GM12878 (cell line): Measurements from ENCODE around the gene WDR38. TPM values are rescaled to one million over a fixed set of nuclear protein-coding genes. Genes with fewer than 3 reads are reported as not detected.
A peak's percentile ranks its signal among the peaks of the same experiment; 100 is the strongest.

Experiments
- ASH2L ChIP-seq: fragments of 300-600, 200-600 bp; sonication (generic); IDR thresholded peaks from 2 replicates; pipeline ENCODE4 v1.6.1; 2017; ENCODE audit warnings: low read depth, mild to moderate bottlenecking, borderline replicate concordance
- BACH1 ChIP-seq: fragments of 450-650 bp; IDR thresholded peaks from 2 replicates; pipeline ENCODE4 v1.6.1; 2017; ENCODE audit warnings: mild to moderate bottlenecking, borderline replicate concordance
- BMI1 ChIP-seq: fragments of 450-650 bp; IDR thresholded peaks from 2 replicates; pipeline ENCODE4 v1.6.1; 2016; ENCODE audit warnings: mild to moderate bottlenecking, moderate library complexity, borderline replicate concordance
- BRCA1 ChIP-seq: IDR thresholded peaks from 2 replicates; pipeline ENCODE4 v1.6.1; 2011; ENCODE audit warnings: low read depth, low read length, improper control_type of control experiment
- CEBPB ChIP-seq, 2 experiments: fragments of 150-350 bp in 1 of 2; IDR thresholded peaks; 2 replicates each; pipeline ENCODE4 v1.6.1; 2012 to 2014; ENCODE audit warnings: low read depth in 2 of 2, low read length in 2 of 2, borderline replicate concordance in 1 of 2, inconsistent platforms in 1 of 2
- ETV6 ChIP-seq, 2 experiments: fragments of 450-650 bp in 1 of 2; IDR thresholded peaks in 1 of 2; conservative IDR thresholded peaks in 1 of 2; 2 replicates each; pipeline ENCODE4 v1.6.1; 2014; ENCODE audit warnings: antibody characterized with exemption in 1 of 2, borderline replicate concordance in 1 of 2, low read depth in 1 of 2, mild to moderate bottlenecking in 1 of 2, moderate library complexity in 1 of 2
- FOS ChIP-seq: IDR thresholded peaks from 3 replicates; pipeline ENCODE4 v1.6.1; 2011; ENCODE audit warnings: borderline replicate concordance; ENCODE audit not compliant: insufficient read length; ENCODE audit errors: extremely low read depth
- HDGF ChIP-seq: fragments of 450-650 bp; IDR thresholded peaks from 2 replicates; pipeline ENCODE4 v1.6.1; 2016; ENCODE audit warnings: antibody characterized with exemption
- JUND ChIP-seq: IDR thresholded peaks from 2 replicates; pipeline ENCODE4 v1.6.1; 2012; ENCODE audit warnings: low read depth, mild to moderate bottlenecking, low read length, improper control_type of control experiment, moderate library complexity
- MYC ChIP-seq: IDR thresholded peaks from 2 replicates; pipeline ENCODE4 v1.6.1; 2011; ENCODE audit warnings: mild to moderate bottlenecking, low read length, moderate library complexity, inconsistent platforms; ENCODE audit not compliant: insufficient read depth, insufficient replicate concordance, insufficient read length, severe bottlenecking
- NFXL1 ChIP-seq: fragments of 450-650 bp; IDR thresholded peaks from 2 replicates; pipeline ENCODE4 v1.6.1; 2017; ENCODE audit warnings: antibody characterized with exemption, mild to moderate bottlenecking, borderline replicate concordance
- POLR2AphosphoS2 ChIP-seq: IDR thresholded peaks from 2 replicates; pipeline ENCODE4 v1.6.1; 2011; ENCODE audit warnings: low read depth, mild to moderate bottlenecking, low read length, improper control_type of control experiment, moderate library complexity
- RAD51 ChIP-seq: fragments of 450-650 bp; IDR thresholded peaks from 2 replicates; pipeline ENCODE4 v1.6.1; 2016; ENCODE audit warnings: moderate library complexity, mild to moderate bottlenecking, inconsistent platforms
- RBBP5 ChIP-seq: fragments of 200-600 bp; sonication (generic); conservative IDR thresholded peaks from 2 replicates; pipeline ENCODE4 v1.6.1; 2016
- SMAD1 ChIP-seq: fragments of 450-650 bp; IDR thresholded peaks from 2 replicates; pipeline ENCODE4 v1.6.1; 2018; ENCODE audit warnings: mild to moderate bottlenecking, low read depth; ENCODE audit not compliant: partially characterized antibody
- SMARCA5 ChIP-seq: fragments of 450-650 bp; IDR thresholded peaks from 2 replicates; pipeline ENCODE4 v1.6.1; 2017; ENCODE audit warnings: mild to moderate bottlenecking
- SP1 ChIP-seq: IDR thresholded peaks from one replicate; pipeline ENCODE4 v1.6.1; 2011; ENCODE audit warnings: low read depth, low read length
- SREBF1 ChIP-seq: IDR thresholded peaks from 2 replicates; pipeline ENCODE4 v1.6.1; 2012; ENCODE audit warnings: mild to moderate bottlenecking, low read length
- SREBF2 ChIP-seq: IDR thresholded peaks from 2 replicates; pipeline ENCODE4 v1.6.1; 2012; ENCODE audit warnings: mild to moderate bottlenecking, low read length
- STAT1 ChIP-seq: fragments of 450-650 bp; conservative IDR thresholded peaks from 2 replicates; pipeline ENCODE4 v1.6.1; 2014; ENCODE audit warnings: antibody characterized with exemption, mild to moderate bottlenecking
- YBX1 ChIP-seq: fragments of 450-650 bp; IDR thresholded peaks from 2 replicates; pipeline ENCODE4 v1.6.1; 2016; ENCODE audit warnings: antibody characterized with exemption
- ZNF384 ChIP-seq: IDR thresholded peaks from 2 replicates; pipeline ENCODE4 v1.6.1; 2012; ENCODE audit warnings: low read depth, mild to moderate bottlenecking, low read length, improper control_type of control experiment, borderline replicate concordance
- polyA plus RNA-seq, 11 experiments: library from polyadenylated mRNA; depleted of rRNA in 4 of 11; unstranded in 6 of 11; stranded (reverse) in 5 of 11; fragments of >200 nt; fragmentation: Nextera tagmentation in 4 of 11; fragmentation: Illumina TruSeq in 1 of 11; extraction: Ambion mirVana in 4 of 11; extraction: Trizol in 1 of 11; gene quantifications; 1 replicate in 1 of 11; 2 replicates in 10 of 11; pipeline versions ENCODE4 v1.2.1 to v1.2.3, GENCODE V29; 2011 to 2016; ENCODE audit warnings: inconsistent platforms in 2 of 11, missing spikeins in 2 of 11, low read depth in 1 of 11
- total RNA-seq, 4 experiments: library from RNA; depleted of rRNA in 3 of 4; stranded (reverse); fragments of >200 nt in 3 of 4; fragmentation: Illumina TruSeq in 1 of 4; extraction: Trizol in 1 of 4; gene quantifications; 2 replicates each; pipeline versions ENCODE4 v1.2.1 to v1.2.3, GENCODE V29; 2013 to 2021
- TF ChIP-seq, protein P1 (sequence below), 3 experiments: IDR thresholded peaks in 2 of 3; conservative IDR thresholded peaks in 1 of 3; 2 replicates each; pipeline ENCODE4 v1.5.1; 2011; ENCODE audit warnings: low read depth in 3 of 3, low read length in 3 of 3, mild to moderate bottlenecking in 3 of 3, control low read depth in 2 of 3, moderate library complexity in 2 of 3, inconsistent platforms in 1 of 3, mixed read lengths in 1 of 3; ENCODE audit not compliant: control insufficient read depth in 2 of 3, insufficient read depth in 1 of 3; ENCODE audit errors: extremely low read depth in 1 of 3
- TF ChIP-seq, protein P2 (sequence below): fragments of 450-650 bp; IDR thresholded peaks from 2 replicates; pipeline ENCODE4 v1.6.1; 2017; ENCODE audit warnings: mild to moderate bottlenecking, low read depth, inconsistent platforms; ENCODE audit not compliant: poor library complexity, severe bottlenecking
- TF ChIP-seq, protein P3 (sequence below): IDR thresholded peaks from 2 replicates; pipeline ENCODE4 v1.6.1; 2011; ENCODE audit warnings: mild to moderate bottlenecking, low read depth, low read length, moderate library complexity; ENCODE audit not compliant: insufficient replicate concordance

WDR38 gene
- total and polyA plus RNA-seq, 10 of the 15 experiments (the other 5 are each of a cell fraction or from before 2014, with no cell fraction given), result not detected

DNA sequence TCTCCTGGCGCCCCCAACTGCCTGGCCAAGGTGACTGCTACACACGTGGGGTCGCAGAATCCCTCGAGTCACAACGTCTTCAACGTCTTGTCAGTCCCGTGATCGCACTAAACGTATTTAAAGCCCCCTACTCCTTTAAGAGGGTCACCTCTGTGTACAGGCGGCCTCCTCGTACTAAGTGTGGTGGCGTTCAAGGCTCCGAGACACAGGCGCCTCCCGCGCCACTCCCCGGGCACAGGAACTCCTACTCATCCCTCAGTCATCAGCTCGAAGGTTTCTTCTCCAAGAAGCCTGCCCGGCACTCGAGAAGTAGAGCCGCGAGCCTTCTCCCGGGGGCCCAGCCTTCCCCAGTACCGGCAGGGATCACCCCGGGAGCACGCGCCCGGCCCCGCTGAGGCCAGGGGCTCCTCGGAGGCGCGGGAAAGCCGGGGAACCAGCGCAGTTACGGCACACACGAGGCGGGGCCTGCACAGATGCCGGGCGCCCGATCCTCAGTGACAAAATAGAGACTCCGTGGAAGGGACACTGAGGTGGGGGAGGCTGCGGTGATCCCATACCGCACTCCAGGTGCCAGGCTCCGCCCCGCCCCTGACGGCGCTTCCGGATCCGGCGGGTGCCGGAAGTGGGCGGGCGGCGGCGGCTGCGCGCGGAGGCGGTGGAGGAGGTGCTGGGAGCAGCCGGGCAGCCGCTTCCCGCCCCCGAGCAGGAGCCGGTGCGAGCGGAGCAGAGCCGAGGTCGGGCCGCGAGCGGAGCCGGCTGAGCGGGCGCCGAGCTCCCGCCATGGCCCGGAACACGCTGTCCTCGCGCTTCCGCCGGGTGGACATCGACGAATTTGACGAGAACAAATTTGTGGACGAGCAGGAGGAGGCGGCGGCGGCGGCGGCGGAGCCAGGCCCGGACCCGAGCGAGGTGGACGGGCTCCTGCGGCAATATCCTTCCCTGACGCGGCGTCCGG lies 15.5 kb downstream of the WDR38 start (continued):
- TF ChIP-seq MYC, result no peak
- TF ChIP-seq JUND, result no peak
- TF ChIP-seq NFXL1, result 0 out of 2 replicates have a peak, but pooled peaks have one; percentile 40
- TF ChIP-seq, protein P1, sequence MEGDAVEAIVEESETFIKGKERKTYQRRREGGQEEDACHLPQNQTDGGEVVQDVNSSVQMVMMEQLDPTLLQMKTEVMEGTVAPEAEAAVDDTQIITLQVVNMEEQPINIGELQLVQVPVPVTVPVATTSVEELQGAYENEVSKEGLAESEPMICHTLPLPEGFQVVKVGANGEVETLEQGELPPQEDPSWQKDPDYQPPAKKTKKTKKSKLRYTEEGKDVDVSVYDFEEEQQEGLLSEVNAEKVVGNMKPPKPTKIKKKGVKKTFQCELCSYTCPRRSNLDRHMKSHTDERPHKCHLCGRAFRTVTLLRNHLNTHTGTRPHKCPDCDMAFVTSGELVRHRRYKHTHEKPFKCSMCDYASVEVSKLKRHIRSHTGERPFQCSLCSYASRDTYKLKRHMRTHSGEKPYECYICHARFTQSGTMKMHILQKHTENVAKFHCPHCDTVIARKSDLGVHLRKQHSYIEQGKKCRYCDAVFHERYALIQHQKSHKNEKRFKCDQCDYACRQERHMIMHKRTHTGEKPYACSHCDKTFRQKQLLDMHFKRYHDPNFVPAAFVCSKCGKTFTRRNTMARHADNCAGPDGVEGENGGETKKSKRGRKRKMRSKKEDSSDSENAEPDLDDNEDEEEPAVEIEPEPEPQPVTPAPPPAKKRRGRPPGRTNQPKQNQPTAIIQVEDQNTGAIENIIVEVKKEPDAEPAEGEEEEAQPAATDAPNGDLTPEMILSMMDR (IDR thresholded peaks at IDR 0.05 in 2 of 3, conservative IDR thresholded peaks at IDR 0.05 in 1 of 3; ENCODE audit: control insufficient read depth in 2 of 3, extremely low read depth in 1 of 3, insufficient read depth in 1 of 3, low read depth in 3 of 3, low read length in 3 of 3), result peak; percentile 31 to 41 (median 40); a peak in 4 of 6 replicates
- no peak for TF ChIP-seq YBX1
- TF ChIP-seq ZNF384, result no peak
- peak; percentile 73 for TF ChIP-seq BACH1
- TF ChIP-seq SMARCA5, result no peak; the same call in 1 of the 2 replicates
- TF ChIP-seq SREBF2, result no peak
- no peak; the same call in 1 of the 2 replicates for TF ChIP-seq ASH2L
- no peak for TF ChIP-seq CEBPB (IDR thresholded peaks at IDR 0.05; ENCODE audit: borderline replicate concordance in 1 of 2, low read depth in 2 of 2, low read length in 2 of 2)
- no peak for TF ChIP-seq BRCA1
- TF ChIP-seq SREBF1, result no peak
- peak; percentile 67 for TF ChIP-seq SP1
- no peak for TF ChIP-seq BMI1
- peak; percentile 51; the same call in 1 of the 2 replicates for TF ChIP-seq POLR2AphosphoS2
- TF ChIP-seq STAT1, result no peak
- TF ChIP-seq RAD51, result no peak
- TF ChIP-seq SMAD1, result no peak
- TF ChIP-seq, protein P2, sequence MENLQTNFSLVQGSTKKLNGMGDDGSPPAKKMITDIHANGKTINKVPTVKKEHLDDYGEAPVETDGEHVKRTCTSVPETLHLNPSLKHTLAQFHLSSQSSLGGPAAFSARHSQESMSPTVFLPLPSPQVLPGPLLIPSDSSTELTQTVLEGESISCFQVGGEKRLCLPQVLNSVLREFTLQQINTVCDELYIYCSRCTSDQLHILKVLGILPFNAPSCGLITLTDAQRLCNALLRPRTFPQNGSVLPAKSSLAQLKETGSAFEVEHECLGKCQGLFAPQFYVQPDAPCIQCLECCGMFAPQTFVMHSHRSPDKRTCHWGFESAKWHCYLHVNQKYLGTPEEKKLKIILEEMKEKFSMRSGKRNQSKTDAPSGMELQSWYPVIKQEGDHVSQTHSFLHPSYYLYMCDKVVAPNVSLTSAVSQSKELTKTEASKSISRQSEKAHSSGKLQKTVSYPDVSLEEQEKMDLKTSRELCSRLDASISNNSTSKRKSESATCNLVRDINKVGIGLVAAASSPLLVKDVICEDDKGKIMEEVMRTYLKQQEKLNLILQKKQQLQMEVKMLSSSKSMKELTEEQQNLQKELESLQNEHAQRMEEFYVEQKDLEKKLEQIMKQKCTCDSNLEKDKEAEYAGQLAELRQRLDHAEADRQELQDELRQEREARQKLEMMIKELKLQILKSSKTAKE, result no peak
- TF ChIP-seq FOS, result no peak
- no peak; a peak in 1 of 4 replicates for TF ChIP-seq ETV6 (conservative IDR thresholded peaks at IDR 0.05 in 1 of 2, IDR thresholded peaks at IDR 0.05 in 1 of 2; ENCODE audit: borderline replicate concordance in 1 of 2, low read depth in 1 of 2)
- TF ChIP-seq, protein P3, sequence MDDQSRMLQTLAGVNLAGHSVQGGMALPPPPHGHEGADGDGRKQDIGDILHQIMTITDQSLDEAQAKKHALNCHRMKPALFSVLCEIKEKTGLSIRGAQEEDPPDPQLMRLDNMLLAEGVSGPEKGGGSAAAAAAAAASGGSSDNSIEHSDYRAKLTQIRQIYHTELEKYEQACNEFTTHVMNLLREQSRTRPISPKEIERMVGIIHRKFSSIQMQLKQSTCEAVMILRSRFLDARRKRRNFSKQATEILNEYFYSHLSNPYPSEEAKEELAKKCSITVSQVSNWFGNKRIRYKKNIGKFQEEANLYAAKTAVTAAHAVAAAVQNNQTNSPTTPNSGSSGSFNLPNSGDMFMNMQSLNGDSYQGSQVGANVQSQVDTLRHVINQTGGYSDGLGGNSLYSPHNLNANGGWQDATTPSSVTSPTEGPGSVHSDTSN, result no peak
- 0 out of 2 replicates have a peak, but pooled peaks have one; percentile 36 for TF ChIP-seq HDGF
- TF ChIP-seq RBBP5, result no peak
